Measurements from ENCODE around the gene PANK4. TPM values are rescaled to one million over a fixed set of nuclear protein-coding genes. Genes with fewer than 3 reads are reported as not detected.

PANK4 gene
- total and polyA plus RNA-seq, 2 of the 8 experiments (the other 6 are each of a cell fraction or from before 2014, with no cell fraction given), result 20.1 to 29.7 TPM

- TF ChIP-seq PHF8 (conservative IDR thresholded peaks at IDR 0.05; ENCODE audit: low read depth, low read length), result no peak
- TF ChIP-seq USF2 (IDR thresholded peaks at IDR 0.05; ENCODE audit: low read length), result no peak
- TF ChIP-seq MAFK (IDR thresholded peaks at IDR 0.05; ENCODE audit: low read depth, low read length), result no peak
- no peak for TF ChIP-seq FOSL1 (IDR thresholded peaks at IDR 0.05; ENCODE audit: insufficient read depth, low read depth, low read length)
- TF ChIP-seq POLR2A (IDR thresholded peaks at IDR 0.05; ENCODE audit: control extremely low read depth in 1 of 2, low read depth in 2 of 2, low read length in 2 of 2), result no peak
Observed at GRCh38 chr1:2472109-2472508, 54.3 kb downstream of the PANK4 start (continued).

Measured in H1 (cell line).